Liver (tissue), 3 donors: ENCODE results near the gene CHKB.

Source experiments
- CTCF ChIP-seq: fragments of 150-350 bp; IDR thresholded peaks from 2 replicates; pipeline ENCODE4 v1.5.1; 2017; ENCODE audit warnings: improper control_type of control experiment, low read depth, low read length; ENCODE audit not compliant: missing input control
- GABPA ChIP-seq, 2 donors: IDR thresholded peaks in 1 of 2; conservative IDR thresholded peaks in 1 of 2; 2 replicates each; pipeline ENCODE4 v1.6.1; 2016; ENCODE audit warnings: antibody characterized with exemption in 2 of 2, mild to moderate bottlenecking in 1 of 2, moderate library complexity in 1 of 2
- JUND ChIP-seq, 2 donors: IDR thresholded peaks; 2 replicates each; pipeline ENCODE4 v1.6.1; 2016; ENCODE audit warnings: antibody characterized with exemption in 2 of 2
- RAD21 ChIP-seq, 2 donors: IDR thresholded peaks; 2 replicates each; pipeline ENCODE4 v1.6.1; 2016; ENCODE audit warnings: antibody characterized with exemption in 2 of 2, mild to moderate bottlenecking in 2 of 2
- RXRA ChIP-seq, 2 donors: IDR thresholded peaks; 2 replicates each; pipeline ENCODE4 v1.6.1; 2017 to 2018; ENCODE audit warnings: antibody characterized with exemption in 2 of 2, mild to moderate bottlenecking in 1 of 2
- SP1 ChIP-seq: IDR thresholded peaks from 2 replicates; pipeline ENCODE4 v1.6.1; 2018; ENCODE audit warnings: antibody characterized with exemption, mild to moderate bottlenecking
- donor health status: healthy.
- donor health status: healthy.

DNA sequence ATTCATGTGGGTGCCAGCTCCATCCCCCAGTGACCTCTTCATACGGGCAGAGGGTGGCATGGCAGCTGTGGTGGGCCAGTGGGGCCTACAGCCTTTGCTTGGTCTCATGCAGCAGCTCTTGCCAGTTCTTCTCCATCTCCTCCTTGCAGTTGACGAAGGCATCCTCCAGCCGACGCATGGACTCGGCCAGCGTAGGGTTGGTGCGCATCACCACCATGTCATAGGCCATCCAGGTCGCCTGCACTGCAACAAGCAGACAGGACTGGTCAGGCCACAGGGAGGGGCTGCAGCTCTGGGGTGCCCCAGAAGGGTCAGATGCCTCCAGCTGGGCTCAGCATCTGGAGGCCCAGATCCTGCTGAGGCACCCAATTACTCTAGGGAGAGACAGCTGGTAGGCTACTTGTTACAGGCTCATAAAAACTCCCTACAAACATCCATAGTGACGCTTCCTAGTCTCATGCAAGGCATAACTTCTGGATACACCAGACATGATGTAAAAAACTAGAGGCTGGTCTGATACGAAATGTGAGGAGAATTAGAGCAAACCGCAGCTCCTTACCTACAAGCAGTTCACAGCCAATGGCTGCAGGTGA is 31.4 kb downstream of the CHKB start:
- TF ChIP-seq CTCF (no peak), RXRA (IDR thresholded peaks at IDR 0.05) (no peak), RAD21 (IDR thresholded peaks at IDR 0.05) (no peak), JUND (IDR thresholded peaks at IDR 0.05) (no peak), SP1 (no peak), GABPA (IDR thresholded peaks at IDR 0.05 in 1 of 2, conservative IDR thresholded peaks at IDR 0.05 in 1 of 2) (no peak)
